ENCODE results near the gene DUSP9. TPM values are rescaled to one million over a fixed set of nuclear protein-coding genes. Genes with fewer than 3 reads are reported as not detected.

Gene DUSP9
- total RNA-seq = 3.2 and 4.1 TPM in 2 replicates

DNA sequence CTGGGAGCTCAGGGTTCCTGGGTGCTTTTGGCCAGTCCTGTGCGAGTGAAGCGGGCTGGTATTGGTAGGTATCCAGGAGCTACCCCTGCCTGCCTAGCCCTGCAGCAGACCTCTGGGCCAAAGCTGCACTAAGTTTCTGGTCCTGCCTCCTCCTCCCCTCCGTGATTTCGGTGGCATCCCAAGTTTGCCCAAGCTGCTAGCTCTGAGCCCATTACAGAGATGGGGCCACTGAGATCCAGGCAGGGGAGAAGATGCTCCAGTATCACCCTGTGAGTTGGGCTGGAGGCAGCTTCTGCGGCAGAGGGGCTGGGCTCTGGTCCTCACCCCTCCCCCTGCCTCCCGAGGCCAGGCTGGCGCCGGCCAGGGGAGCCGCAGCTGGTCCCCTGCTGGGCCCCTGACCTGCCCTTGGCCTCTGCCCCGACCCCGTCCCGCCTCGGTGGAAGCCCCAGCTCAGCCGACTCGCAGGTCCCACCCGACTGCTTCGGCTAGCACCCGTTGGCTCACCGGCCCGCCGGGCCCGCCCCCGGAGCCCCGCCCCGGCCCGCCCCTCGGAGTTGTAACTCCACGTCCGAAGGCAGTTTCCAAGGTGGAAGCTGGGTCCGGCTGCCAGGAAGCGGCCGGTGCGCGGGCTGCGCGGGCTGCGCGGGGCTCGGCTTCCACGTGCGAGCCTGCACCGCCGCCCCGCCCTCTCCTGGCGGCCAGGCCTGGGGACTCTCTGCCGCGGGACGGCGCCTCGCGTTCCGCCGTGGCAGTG is at the start of gene DUSP9:
Gene DUSP9 (plus strand): TSS at position 584 of the 754 bp plus-strand sequence. CDS start 751 bp downstream, outside the sequence.
- Histone ChIP-seq H3K36me3 (ENCODE audit: control insufficient read depth, insufficient read depth, low read length) (no peaks in the 10 kb centered on the region), H3K4me3 (ENCODE audit: low read depth, low read length) (no peak within 1 kb of the TSS), H3K27me3 (ENCODE audit: control insufficient read depth, insufficient read depth, low read length) (peaks cover 58% of the 10 kb centered on the region)
- no peak for DNase-seq (ENCODE audit: low read depth)
- TF ChIP-seq CTCF (IDR thresholded peaks at IDR 0.05; ENCODE audit: insufficient read depth, low read length, poor library complexity, severe bottlenecking) = no peak

DNA sequence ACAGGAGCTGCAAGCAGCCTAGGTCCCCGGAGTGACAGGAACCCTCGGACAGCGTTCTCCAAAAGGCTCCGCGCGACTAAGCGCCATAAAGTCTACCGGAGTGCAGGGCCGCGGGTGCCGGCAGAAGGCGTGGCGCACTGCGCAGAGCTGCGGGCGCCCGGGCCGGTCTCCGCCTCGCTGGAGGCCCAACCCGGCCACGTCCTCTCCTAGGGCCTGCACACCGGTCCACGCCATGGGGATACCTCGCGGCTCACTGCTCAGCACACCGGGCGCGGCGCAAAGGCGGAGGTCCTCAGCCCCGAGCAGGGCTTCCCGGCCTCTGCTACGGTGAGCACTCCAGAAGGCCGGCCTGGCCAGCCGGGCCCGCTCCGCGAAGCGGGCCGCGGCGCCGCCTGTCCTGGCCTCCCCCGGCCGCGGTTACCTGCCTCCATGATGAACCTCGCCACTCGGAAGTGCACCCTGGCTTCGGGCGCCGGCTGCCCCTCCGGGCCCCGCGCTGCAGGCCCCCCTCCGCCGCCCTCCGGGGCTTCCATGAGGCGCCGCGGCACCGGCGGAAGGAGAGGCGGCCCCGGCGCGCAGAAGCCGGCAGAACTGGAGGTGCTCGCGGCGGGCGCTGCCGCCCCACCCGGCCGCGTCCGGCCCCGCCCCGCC is 48.3 kb upstream of the DUSP9 start, which contains the start of gene CCNQ:
Gene CCNQ (minus strand): TSS at position 599 of the 651 bp plus-strand sequence. CDS start 66 bp downstream, at position 533.
- Histone ChIP-seq H3K27me3 (ENCODE audit: control insufficient read depth, insufficient read depth, low read length) (no peaks in the 10 kb centered on the region), H3K36me3 (ENCODE audit: control insufficient read depth, insufficient read depth, low read length) (no peaks in the 10 kb centered on the region), H3K4me3 (ENCODE audit: low read depth, low read length) (peak within 1 kb of the TSS; percentile 63)
- no peak for DNase-seq (ENCODE audit: low read depth)
- no peak for TF ChIP-seq CTCF (IDR thresholded peaks at IDR 0.05; ENCODE audit: insufficient read depth, low read length, poor library complexity, severe bottlenecking)

DNA sequence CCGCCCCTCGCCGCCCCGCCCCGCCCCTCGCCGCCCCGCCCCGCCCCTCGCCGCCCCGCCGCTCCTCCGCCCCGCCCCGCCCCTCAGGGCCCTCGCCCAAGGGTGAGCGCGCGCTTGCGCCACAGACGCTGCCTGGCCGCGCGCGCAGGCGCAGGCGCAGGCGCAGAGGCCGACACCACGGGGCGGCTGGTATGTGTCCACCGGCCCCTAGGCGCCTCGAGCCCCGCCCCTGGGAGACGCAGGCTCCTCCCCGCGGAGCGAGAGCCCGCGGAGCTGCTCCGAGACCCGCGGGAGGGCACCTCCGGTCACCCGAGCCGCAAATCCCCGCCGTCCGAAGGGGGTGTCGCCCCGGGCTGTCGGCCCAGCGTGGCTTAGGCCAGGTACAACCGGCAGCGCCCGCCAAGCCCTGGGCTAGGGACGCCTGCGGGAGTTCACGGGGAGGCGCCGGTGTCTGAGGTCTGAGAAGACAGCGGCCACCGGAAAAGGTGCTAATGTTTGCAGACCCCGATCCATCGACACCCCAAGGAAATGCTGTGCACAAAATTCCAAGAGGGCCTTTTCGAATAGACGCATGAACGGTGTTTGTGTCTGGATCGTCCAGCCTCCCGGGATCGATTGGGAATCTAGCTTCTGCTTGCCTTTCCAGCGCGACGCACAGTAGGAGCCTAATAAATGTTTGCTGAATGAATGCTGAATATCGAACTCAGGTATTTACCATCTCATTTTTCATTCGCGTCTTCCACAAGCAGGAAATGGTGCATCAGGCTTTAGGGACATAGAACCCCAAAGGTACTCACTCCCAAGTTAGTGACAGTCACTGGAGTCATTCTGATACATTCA is 47.6 kb upstream of the DUSP9 start:
- DNase-seq (ENCODE audit: low read depth) = peak; percentile 26
- Histone ChIP-seq H3K4me3 (ENCODE audit: low read depth, low read length) (peak overlapping the region; percentile 63), H3K27me3 (ENCODE audit: control insufficient read depth, insufficient read depth, low read length) (no peaks in the 10 kb centered on the region), H3K36me3 (ENCODE audit: control insufficient read depth, insufficient read depth, low read length) (no peaks in the 10 kb centered on the region)
- TF ChIP-seq CTCF (IDR thresholded peaks at IDR 0.05; ENCODE audit: insufficient read depth, low read length, poor library complexity, severe bottlenecking) = no peak

DNA sequence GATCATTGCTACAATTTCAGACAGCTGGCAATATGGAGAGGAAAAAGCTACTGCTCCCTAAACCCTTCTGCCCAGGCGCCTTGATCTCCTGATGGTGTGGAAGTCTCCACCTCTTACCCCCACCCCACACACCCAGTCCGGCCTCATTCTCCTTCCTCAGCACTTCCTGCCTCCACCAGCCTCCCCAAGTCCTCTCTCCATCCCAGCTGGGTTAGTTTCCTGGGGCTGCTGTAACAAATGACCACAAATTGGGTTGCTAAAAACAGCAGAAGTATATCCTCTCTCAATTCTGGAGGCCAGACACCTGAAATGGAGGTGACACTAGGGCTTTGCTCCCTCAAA is 47.0 kb upstream of the DUSP9 start:
- Histone ChIP-seq H3K36me3 (ENCODE audit: control insufficient read depth, insufficient read depth, low read length) (no peaks in the 10 kb centered on the region), H3K4me3 (ENCODE audit: low read depth, low read length) (peak overlapping the region; percentile 63), H3K27me3 (ENCODE audit: control insufficient read depth, insufficient read depth, low read length) (no peaks in the 10 kb centered on the region)
- TF ChIP-seq CTCF (IDR thresholded peaks at IDR 0.05; ENCODE audit: insufficient read depth, low read length, poor library complexity, severe bottlenecking) = no peak
- no peak for DNase-seq (ENCODE audit: low read depth)

GRCh38 chrX:153600921-153601320 is 46.1 kb upstream of the DUSP9 start:
- Histone ChIP-seq H3K27me3 (ENCODE audit: control insufficient read depth, insufficient read depth, low read length) (no peaks in the 10 kb centered on the region), H3K36me3 (ENCODE audit: control insufficient read depth, insufficient read depth, low read length) (no peaks in the 10 kb centered on the region), H3K4me3 (ENCODE audit: low read depth, low read length) (no peak overlapping the region)
- DNase-seq (ENCODE audit: low read depth) = no peak
- no peak for TF ChIP-seq CTCF (IDR thresholded peaks at IDR 0.05; ENCODE audit: insufficient read depth, low read length, poor library complexity, severe bottlenecking)
